Ovary (tissue), 3 donors: ENCODE results near the gene ANKRD1.

Experiments
- CTCF ChIP-seq, 3 donors: fragments of 450-650 bp in 2 of 3; fragments of 200-600 bp in 1 of 3; IDR thresholded peaks; one replicate each; pipeline versions ENCODE4 v1.5.1 to v1.8.0; 2016 to 2022; ENCODE audit warnings: antibody characterized with exemption in 3 of 3, mild to moderate bottlenecking in 1 of 3
- EP300 ChIP-seq: sonication (generic); formaldehyde crosslinking; IDR thresholded peaks from one replicate; pipeline ENCODE4 v1.6.1; 2017; ENCODE audit warnings: antibody characterized with exemption
- POLR2A ChIP-seq: fragments of 450-650 bp; IDR thresholded peaks from one replicate; pipeline ENCODE4 v1.6.1; 2017; ENCODE audit warnings: antibody characterized with exemption, mild to moderate bottlenecking, moderate library complexity
- donor health status: DM: no; HTN: no; CAD: no.

- TF ChIP-seq CTCF (IDR thresholded peaks at IDR 0.05) (no peak), EP300 (no peak), POLR2A (no peak)
Measured at GRCh38 chr10:90923111-90923731, 2.3 kb upstream of the ANKRD1 start.
